Right cardiac atrium (tissue), 5 donors: ENCODE measurements around the gene RPL36AL. TPM values are rescaled to one million over a fixed set of nuclear protein-coding genes. Genes with fewer than 3 reads are reported as not detected.

Experiments
- ATAC-seq, 2 donors: fragments of 200-7000 bp; cut with Tn5 transposase; one replicate each; pipeline versions ENCODE4 v1.8.0 to v1.9.1; 2020; ENCODE audit warnings: moderate library complexity in 2 of 2, mild to moderate bottlenecking in 1 of 2
- DNase-seq, 3 donors: peaks; one replicate each; pipeline ENCODE4 v3.0.0-alpha.2; 2020
- H3K27ac ChIP-seq: one replicate; pipeline ENCODE4 v1.5.1; 2013; ENCODE audit warnings: mild to moderate bottlenecking, low read length, control low read depth, moderate library complexity
- H3K27me3 ChIP-seq: one replicate; pipeline ENCODE4 v1.6.1; 2013; ENCODE audit not compliant: control insufficient read depth, insufficient read depth
- H3K4me1 ChIP-seq: one replicate; pipeline ENCODE4 v1.6.1; 2013; ENCODE audit warnings: low read length; ENCODE audit not compliant: control insufficient read depth, insufficient read depth
- H3K4me3 ChIP-seq: one replicate; pipeline ENCODE4 v1.5.1; 2013; ENCODE audit warnings: low read length, control low read depth
- H3K9me3 ChIP-seq: one replicate; pipeline ENCODE4 v1.6.1; 2013; ENCODE audit warnings: low read length; ENCODE audit not compliant: control insufficient read depth
- WGBS: extraction: QIAGEN DNeasy Blood & Tissue Kit; methylation state at CpG from one replicate; pipeline ENCODE4 v1.1.7; 2013; 5-methylcytosine and 5-hydroxymethylcytosine counted together
- intact Hi-C, 4 donors: fragments of 100-400 bp; cut with DNase I; formaldehyde crosslinking; loops; one replicate each; pipeline versions ENCODE4 v1.11.0 to v1.14.0; 2022 to 2023
- polyA plus RNA-seq: library from polyadenylated mRNA; stranded (reverse); fragments of 200-250 nt; gene quantifications from one replicate; pipeline ENCODE4 v1.2.3, GENCODE V29; 2013
- total RNA-seq, 4 donors: library from RNA; stranded (reverse); fragmentation: NEBNext Ultra II Directional; extraction: Animal tissue kit (Norgen Biotek cat#: 25700); gene quantifications; one replicate each; pipeline ENCODE4 v1.2.1, GENCODE V29; 2021
- donor health status: healthy with polysubstance abuse.
- donor health status: DM: no; HTN: yes; CAD: no.
- donor health status: DM: no; HTN: no; CAD: no.
- donor health status: DM: no; HTN: yes; CAD: no; lungs with severe emphysema.
- donor health status: DM: yes; HTN: yes; CAD: no.

The RPL36AL gene
- total and polyA plus RNA-seq, 5 donors: 153 to 315 (median 177) TPM

DNA sequence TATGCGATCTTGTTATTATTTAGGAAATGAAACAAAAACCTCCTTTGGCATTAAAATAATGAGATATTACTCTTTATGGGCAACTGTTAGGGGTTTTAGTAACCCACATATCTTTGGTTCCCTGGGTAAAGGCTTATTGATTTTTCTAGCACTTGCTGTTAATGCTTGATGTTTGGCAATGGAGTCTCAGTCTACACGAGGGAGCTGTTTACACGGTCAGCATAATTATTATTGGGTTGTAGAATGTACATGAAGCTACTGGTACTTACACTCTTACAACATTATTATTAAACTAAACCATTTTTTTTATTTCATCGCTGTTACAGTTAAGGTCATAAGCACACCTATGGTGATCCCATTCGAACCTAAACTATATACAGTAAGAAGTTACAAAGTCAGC, 46.4 kb downstream of the RPL36AL start:
- H3K4me1 ChIP-seq: peaks cover 1% of the 10 kb centered on the region
- no peaks in the 10 kb centered on the region for H3K9me3 ChIP-seq
- no peak overlapping the region for H3K27ac ChIP-seq
- intact Hi-C loops: no loop called here
- DNase-seq (no peak), ATAC-seq (no peak)
- no peak overlapping the region for H3K4me3 ChIP-seq
- 83% methylated on average over 5 of the region's 5 CpGs for WGBS
- no peaks in the 10 kb centered on the region for H3K27me3 ChIP-seq

DNA sequence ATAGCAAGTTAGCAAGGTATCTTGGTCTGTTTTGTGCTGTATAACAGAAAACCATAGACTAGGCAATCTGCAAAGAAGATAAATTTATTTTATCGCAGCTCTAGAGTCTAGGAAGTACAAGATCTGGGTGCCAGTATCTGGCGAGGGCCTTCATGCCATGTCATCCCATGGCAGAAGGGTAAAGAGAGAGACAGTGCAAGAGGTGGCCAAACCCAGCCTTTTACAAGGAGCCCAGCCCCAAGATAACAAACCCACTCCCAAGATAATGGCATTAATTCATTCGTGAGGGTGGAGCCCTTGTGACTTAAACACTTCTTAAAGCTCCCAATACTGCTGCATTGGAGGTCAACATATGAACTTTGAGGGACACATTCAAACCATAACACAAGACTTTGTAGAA, 51.1 kb downstream of the RPL36AL start:
- no peak for DNase-seq
- Histone ChIP-seq H3K27me3 (no peaks in the 10 kb centered on the region), H3K4me3 (no peak overlapping the region), H3K4me1 (peaks cover 1% of the 10 kb centered on the region), H3K9me3 (no peaks in the 10 kb centered on the region), H3K27ac (no peak overlapping the region)
- intact Hi-C loops: no loop called here
- ATAC-seq: no peak
- WGBS: 84% methylated on average over 3 of the region's 3 CpGs

Other genes starting within 250 kb of the RPL36AL start
- 100 to 1,000 TPM; 827 to 988 (median 890) TPM for gene RPS29, start 34.2 kb downstream of the RPL36AL start, total RNA-seq
- gene RPS29, start 34.2 kb downstream of the RPL36AL start, polyA plus RNA-seq: 1,306 TPM
- gene LRR1, start 21.7 kb downstream of the RPL36AL start, total RNA-seq: 1 to 10 TPM; 5.3 to 7.5 (median 6.5) TPM
- 3.5 TPM for gene LRR1, start 21.7 kb downstream of the RPL36AL start, polyA plus RNA-seq
- gene MGAT2, start 173 bp upstream of the RPL36AL start, total RNA-seq: 10 to 100 TPM; 14.4 to 22.1 (median 16.3) TPM
- 12.0 TPM for gene MGAT2, start 173 bp upstream of the RPL36AL start, polyA plus RNA-seq
- gene DNAAF2, start 14.6 kb upstream of the RPL36AL start, total RNA-seq: 1 to 10 TPM; 5.3 to 7.1 (median 6.1) TPM
- 6.0 TPM for gene DNAAF2, start 14.6 kb upstream of the RPL36AL start, polyA plus RNA-seq
- 1 to 10 TPM in 3 of 4 donors, under 1 TPM in 1; 0.59 to 2.0 (median 1.6) TPM for gene POLE2, start 67.6 kb upstream of the RPL36AL start, total RNA-seq
- gene POLE2, start 67.6 kb upstream of the RPL36AL start, polyA plus RNA-seq: 0.81 TPM
- gene KLHDC1, start 72.5 kb upstream of the RPL36AL start, total RNA-seq: 10 to 100 TPM; 10.4 to 14.5 (median 12.1) TPM
- 5.3 TPM for gene KLHDC1, start 72.5 kb upstream of the RPL36AL start, polyA plus RNA-seq
- 10 to 100 TPM; 71.5 to 91.9 (median 74.1) TPM for gene KLHDC2, start 147.5 kb upstream of the RPL36AL start, total RNA-seq
- gene KLHDC2, start 147.5 kb upstream of the RPL36AL start, polyA plus RNA-seq: 77.3 TPM
- gene NEMF, start 232.2 kb upstream of the RPL36AL start, total RNA-seq: 10 to 100 TPM; 47.0 to 54.4 (median 51.7) TPM
- 27.0 TPM for gene NEMF, start 232.2 kb upstream of the RPL36AL start, polyA plus RNA-seq